ENCODE measurements around the gene WWOX.

GRCh38 chr16:78353640-78354275 lies 254.3 kb downstream of the WWOX start:
- no peak for TF ChIP-seq CTCF (IDR thresholded peaks at IDR 0.05; ENCODE audit: borderline replicate concordance, extremely low read depth, low read length, poor library complexity, severe bottlenecking)
- no peak for TF ChIP-seq EZH2 (IDR thresholded peaks at IDR 0.05; ENCODE audit: borderline replicate concordance, low read depth, low read length, severe bottlenecking)
